Fibroblast of lung (primary cell): Measurements from ENCODE around the gene ZNF423. TPM values are rescaled to one million over a fixed set of nuclear protein-coding genes. Genes with fewer than 3 reads are reported as not detected.

Experiments used
- DNase-seq, 2 donors: peaks; one replicate each; pipeline versions ENCODE4 v3.0.0 to v3.0.0-alpha.2; 2010; ENCODE audit warnings: low read depth in 2 of 2
- H2AFZ ChIP-seq: 2 replicates; pipeline ENCODE4 v1.5.1; 2012; ENCODE audit warnings: low read length, control low read depth, inconsistent platforms
- H3K27ac ChIP-seq: 2 replicates; pipeline ENCODE4 v1.5.1; 2011; ENCODE audit warnings: low read length, control low read depth; ENCODE audit not compliant: insufficient read depth
- H3K27me3 ChIP-seq: 2 replicates; pipeline ENCODE4 v1.5.1; 2011; ENCODE audit warnings: mild to moderate bottlenecking, low read length; ENCODE audit not compliant: control insufficient read depth, insufficient read depth
- H3K36me3 ChIP-seq: 2 replicates; pipeline ENCODE4 v1.5.1; 2011; ENCODE audit warnings: low read length; ENCODE audit not compliant: control insufficient read depth, insufficient read depth
- H3K4me1 ChIP-seq: 2 replicates; pipeline ENCODE4 v1.5.1; 2011; ENCODE audit warnings: low read length; ENCODE audit not compliant: control insufficient read depth, insufficient read depth; ENCODE audit errors: extremely low read depth
- H3K4me2 ChIP-seq: 2 replicates; pipeline ENCODE4 v1.5.1; 2011; ENCODE audit warnings: low read length, control low read depth; ENCODE audit not compliant: insufficient read depth; ENCODE audit errors: extremely low read depth
- H3K4me3 ChIP-seq, 4 experiments: fragments of 200-600 bp in 1 of 4; sonication (generic) in 1 of 4; replicated peaks in 1 of 4; 2 replicates each; pipeline ENCODE4 v1.5.1; 2011 to 2016; ENCODE audit warnings: low read length in 4 of 4, low read depth in 3 of 4, mild to moderate bottlenecking in 3 of 4, control low read depth in 2 of 4, inconsistent platforms in 1 of 4, mixed read lengths in 1 of 4; ENCODE audit not compliant: insufficient read depth in 1 of 4; ENCODE audit errors: control extremely low read depth in 1 of 4
- H3K79me2 ChIP-seq: 2 replicates; pipeline ENCODE4 v1.5.1; 2012; ENCODE audit warnings: mild to moderate bottlenecking, low read length, inconsistent platforms; ENCODE audit not compliant: control insufficient read depth, insufficient read depth
- H3K9ac ChIP-seq: 2 replicates; pipeline ENCODE4 v1.5.1; 2011; ENCODE audit warnings: mild to moderate bottlenecking, low read length, control low read depth; ENCODE audit not compliant: insufficient read depth
- H3K9me3 ChIP-seq: 2 replicates; pipeline ENCODE4 v1.5.1; 2012; ENCODE audit warnings: low read depth, low read length; ENCODE audit not compliant: control insufficient read depth, insufficient read depth
- H4K20me1 ChIP-seq: 2 replicates; pipeline ENCODE4 v1.5.1; 2011; ENCODE audit warnings: low read length; ENCODE audit not compliant: control insufficient read depth, insufficient read depth; ENCODE audit errors: extremely low read depth
- EZH2 ChIP-seq: IDR thresholded peaks from 2 replicates; pipeline ENCODE4 v1.5.1; 2012; ENCODE audit warnings: low read length, control low read depth, mild to moderate bottlenecking; ENCODE audit errors: missing control alignments
- polyA plus RNA-seq, 2 donors: library from polyadenylated mRNA; depleted of rRNA in 1 of 2; stranded (reverse) in 1 of 2; unstranded in 1 of 2; fragments of >200 nt; gene quantifications; 2 replicates each; pipeline ENCODE4 v1.2.1, GENCODE V29; 2011 to 2012; ENCODE audit warnings: missing spikeins in 1 of 2
- total RNA-seq: library from RNA; depleted of rRNA; stranded (reverse); fragments of >200 nt; gene quantifications from 2 replicates; pipeline ENCODE4 v1.2.1, GENCODE V29; 2014
- TF ChIP-seq, protein P1 (sequence below), 2 donors: IDR thresholded peaks in 1 of 2; conservative IDR thresholded peaks in 1 of 2; 1 replicate in 1 of 2; 2 replicates in 1 of 2; pipeline ENCODE4 v1.5.1; 2011 to 2012; ENCODE audit warnings: low read length in 2 of 2, control low read depth in 1 of 2, inconsistent platforms in 1 of 2, low read depth in 1 of 2, mild to moderate bottlenecking in 1 of 2

Gene ZNF423
- total and polyA plus RNA-seq, 2 donors (not counting 1 experiment from before 2014, with no cell fraction given): 0.07 to 0.17 TPM

DNA sequence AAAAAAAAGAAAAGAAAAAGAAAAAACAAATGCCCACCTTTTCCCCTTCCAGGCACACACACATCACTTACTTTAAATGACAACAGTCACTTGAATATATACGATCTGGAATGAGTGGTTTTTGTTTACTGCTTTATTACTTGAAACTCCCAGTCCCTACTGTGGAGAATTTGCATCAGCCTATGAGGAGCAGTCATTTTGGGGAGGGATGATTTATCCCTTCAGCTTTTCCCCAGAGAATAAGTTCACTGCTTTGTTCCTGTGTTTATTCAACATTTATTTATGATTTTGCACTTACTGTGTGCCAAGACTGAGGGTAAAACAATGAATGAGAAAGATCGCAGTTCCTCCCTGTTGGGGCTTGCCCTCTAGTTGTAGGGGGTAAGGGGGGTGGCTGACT is 4.7 kb upstream of the ZNF423 start:
- H3K9ac ChIP-seq: no peak overlapping the region
- no peak overlapping the region for H3K27ac ChIP-seq
- DNase-seq: no peak
- H2AFZ ChIP-seq: no peak overlapping the region
- no peaks in the 10 kb centered on the region for H3K9me3 ChIP-seq
- H3K36me3 ChIP-seq: no peaks in the 10 kb centered on the region
- peaks cover 22% of the 10 kb centered on the region for H3K27me3 ChIP-seq
- H3K4me1 ChIP-seq: no peaks in the 10 kb centered on the region
- H4K20me1 ChIP-seq: no peaks in the 10 kb centered on the region
- TF ChIP-seq, protein P1, sequence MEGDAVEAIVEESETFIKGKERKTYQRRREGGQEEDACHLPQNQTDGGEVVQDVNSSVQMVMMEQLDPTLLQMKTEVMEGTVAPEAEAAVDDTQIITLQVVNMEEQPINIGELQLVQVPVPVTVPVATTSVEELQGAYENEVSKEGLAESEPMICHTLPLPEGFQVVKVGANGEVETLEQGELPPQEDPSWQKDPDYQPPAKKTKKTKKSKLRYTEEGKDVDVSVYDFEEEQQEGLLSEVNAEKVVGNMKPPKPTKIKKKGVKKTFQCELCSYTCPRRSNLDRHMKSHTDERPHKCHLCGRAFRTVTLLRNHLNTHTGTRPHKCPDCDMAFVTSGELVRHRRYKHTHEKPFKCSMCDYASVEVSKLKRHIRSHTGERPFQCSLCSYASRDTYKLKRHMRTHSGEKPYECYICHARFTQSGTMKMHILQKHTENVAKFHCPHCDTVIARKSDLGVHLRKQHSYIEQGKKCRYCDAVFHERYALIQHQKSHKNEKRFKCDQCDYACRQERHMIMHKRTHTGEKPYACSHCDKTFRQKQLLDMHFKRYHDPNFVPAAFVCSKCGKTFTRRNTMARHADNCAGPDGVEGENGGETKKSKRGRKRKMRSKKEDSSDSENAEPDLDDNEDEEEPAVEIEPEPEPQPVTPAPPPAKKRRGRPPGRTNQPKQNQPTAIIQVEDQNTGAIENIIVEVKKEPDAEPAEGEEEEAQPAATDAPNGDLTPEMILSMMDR (conservative IDR thresholded peaks at IDR 0.05 in 1 of 2, IDR thresholded peaks at IDR 0.05 in 1 of 2; ENCODE audit: low read depth in 1 of 2, low read length in 2 of 2): no peak
- no peak for TF ChIP-seq EZH2
- no peak overlapping the region for H3K4me3 ChIP-seq
- H3K4me2 ChIP-seq: no peak overlapping the region
- H3K79me2 ChIP-seq: no peaks in the 10 kb centered on the region

- peak overlapping the region; percentile 35 for H3K4me2 ChIP-seq
- H3K4me1 ChIP-seq: no peaks in the 10 kb centered on the region
- no peak overlapping the region for H3K27ac ChIP-seq
- no peak overlapping the region for H2AFZ ChIP-seq
- H3K27me3 ChIP-seq: peaks cover 20% of the 10 kb centered on the region
- no peaks in the 10 kb centered on the region for H3K36me3 ChIP-seq
- peak overlapping the region; percentile 7 to 35 (median 22) for H3K4me3 ChIP-seq
- no peaks in the 10 kb centered on the region for H4K20me1 ChIP-seq
- TF ChIP-seq, protein P1 (conservative IDR thresholded peaks at IDR 0.05 in 1 of 2, IDR thresholded peaks at IDR 0.05 in 1 of 2; ENCODE audit: low read depth in 1 of 2, low read length in 2 of 2): no peak
- TF ChIP-seq EZH2: peak; percentile 51
- H3K9ac ChIP-seq: no peak overlapping the region
- no peaks in the 10 kb centered on the region for H3K79me2 ChIP-seq
- peak in 1 of 2 donors; percentile 37 for DNase-seq
- H3K9me3 ChIP-seq: no peaks in the 10 kb centered on the region
These were observed 3.4 kb upstream of the ZNF423 start for GRCh38 chr16:49859125-49859811.

DNA sequence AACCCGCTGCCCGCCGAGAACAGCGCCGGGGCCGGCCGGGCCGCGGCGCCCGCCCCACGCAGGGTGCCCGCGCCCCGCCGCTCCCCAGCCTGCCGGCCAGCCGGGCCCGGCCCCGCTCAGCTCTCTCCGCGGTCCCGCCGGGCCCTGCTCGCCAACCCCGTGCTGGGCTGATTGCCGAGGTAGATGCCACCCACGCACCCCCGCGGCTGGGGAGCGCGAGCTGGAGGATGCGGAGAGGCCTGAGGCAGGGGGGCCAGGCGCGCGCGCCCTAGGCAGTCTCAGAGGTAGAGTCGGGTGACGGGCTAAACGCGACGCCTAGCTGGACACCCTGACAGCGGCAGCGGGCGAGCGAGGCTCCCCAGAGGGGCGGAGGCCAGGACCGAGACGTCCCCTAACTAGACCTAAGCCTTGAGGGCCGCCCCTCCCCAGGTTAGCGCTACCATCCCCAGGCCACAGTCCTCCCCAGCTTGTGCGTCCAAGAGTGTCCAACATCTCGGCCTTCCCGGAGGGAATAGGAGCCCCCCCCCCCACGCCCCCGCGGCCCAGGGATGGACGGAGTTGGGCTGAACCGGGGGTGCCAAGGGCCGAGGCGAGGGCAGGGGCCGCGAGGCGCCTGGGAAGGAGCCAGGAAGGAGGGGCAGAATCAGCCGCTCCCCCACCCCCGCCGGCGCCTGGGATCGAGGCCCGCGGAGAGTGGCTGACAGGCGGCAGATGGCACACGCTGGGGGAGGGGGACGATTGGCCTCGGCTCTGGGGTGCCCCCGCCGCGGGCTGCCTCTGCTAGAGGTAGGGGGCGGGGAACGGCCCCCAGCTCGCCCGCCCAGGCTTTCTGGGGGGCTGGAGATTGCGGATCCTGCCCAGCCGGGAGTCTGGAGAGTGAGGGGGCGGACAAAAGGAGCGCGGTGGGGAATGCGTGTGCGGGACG is 2.5 kb upstream of the ZNF423 start:
- Histone ChIP-seq H3K79me2 (no peaks in the 10 kb centered on the region), H3K4me2 (peak overlapping the region; percentile 25), H3K36me3 (no peaks in the 10 kb centered on the region), H3K27ac (no peak overlapping the region), H3K9me3 (no peaks in the 10 kb centered on the region), H3K4me3 (peak overlapping the region in 2 of 4 experiments; percentile 34 to 35), H3K27me3 (peaks cover 23% of the 10 kb centered on the region), H3K9ac (no peak overlapping the region), H2AFZ (no peak overlapping the region), H3K4me1 (no peaks in the 10 kb centered on the region), H4K20me1 (no peaks in the 10 kb centered on the region)
- TF ChIP-seq, protein P1 (conservative IDR thresholded peaks at IDR 0.05 in 1 of 2, IDR thresholded peaks at IDR 0.05 in 1 of 2; ENCODE audit: low read depth in 1 of 2, low read length in 2 of 2): no peak
- peak; percentile 87 for TF ChIP-seq EZH2
- DNase-seq: peak in 1 of 2 donors; percentile 67
